HG03558 (cell line): ENCODE results near the gene RIBC2.
"Not testable (repeated sequence)": the region's sequence is repeated elsewhere in the genome, so short reads cannot be mapped to it uniquely, and the experiment has no call there.

ENCODE experiments used
- ATAC-seq: cut with Tn5 transposase; IDR thresholded peaks from one replicate; pipeline ENCODE4 v1.9.1; 2021; ENCODE audit warnings: moderate number of reproducible peaks; ENCODE audit not compliant: unreplicated experiment; ENCODE audit errors: extremely low read depth

The RIBC2 gene

DNA sequence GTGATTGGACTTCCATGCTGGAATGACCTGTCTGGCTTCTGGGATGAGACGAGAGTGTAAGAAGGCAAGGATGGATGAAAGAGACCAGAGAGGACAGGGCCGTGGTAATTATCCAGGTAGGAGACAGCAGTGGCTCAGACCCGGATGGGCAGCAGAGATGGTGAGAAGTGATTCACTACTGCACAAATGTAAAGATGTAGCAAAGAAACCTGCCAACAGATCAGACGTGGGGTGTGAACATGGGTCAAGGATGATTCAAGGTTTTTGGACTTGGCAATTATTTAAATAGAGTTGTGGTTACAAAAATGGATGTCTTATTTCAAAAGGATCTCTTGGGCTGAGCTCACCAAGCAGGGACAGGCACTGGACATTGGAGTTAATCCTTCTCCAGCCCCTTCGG lies 32.7 kb downstream of the RIBC2 start:
- ATAC-seq: no peak

GRCh38 chr22:45447596-45447995 lies 34.1 kb downstream of the RIBC2 start:
- ATAC-seq: not testable (repeated sequence)

DNA sequence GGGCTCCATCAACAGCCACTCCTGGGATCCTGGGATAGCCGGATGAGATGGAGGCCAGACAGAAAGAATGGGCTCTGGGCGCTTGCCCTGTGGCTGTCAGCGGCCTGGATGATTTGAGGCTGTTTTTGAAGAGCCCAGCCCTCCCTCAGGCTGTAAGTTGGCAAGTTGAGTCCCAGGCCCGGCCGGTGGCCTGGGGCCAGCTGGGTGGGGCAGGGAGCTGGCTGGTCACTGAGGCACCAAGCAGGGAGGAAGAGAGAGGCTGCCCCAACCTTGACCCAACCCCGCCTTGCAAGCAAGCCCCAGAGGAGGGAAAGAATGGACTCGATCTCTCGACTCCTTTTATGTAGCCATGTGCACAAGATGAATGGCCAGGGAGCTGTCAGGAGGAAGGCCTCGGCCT lies 34.9 kb downstream of the RIBC2 start:
- no peak for ATAC-seq

DNA sequence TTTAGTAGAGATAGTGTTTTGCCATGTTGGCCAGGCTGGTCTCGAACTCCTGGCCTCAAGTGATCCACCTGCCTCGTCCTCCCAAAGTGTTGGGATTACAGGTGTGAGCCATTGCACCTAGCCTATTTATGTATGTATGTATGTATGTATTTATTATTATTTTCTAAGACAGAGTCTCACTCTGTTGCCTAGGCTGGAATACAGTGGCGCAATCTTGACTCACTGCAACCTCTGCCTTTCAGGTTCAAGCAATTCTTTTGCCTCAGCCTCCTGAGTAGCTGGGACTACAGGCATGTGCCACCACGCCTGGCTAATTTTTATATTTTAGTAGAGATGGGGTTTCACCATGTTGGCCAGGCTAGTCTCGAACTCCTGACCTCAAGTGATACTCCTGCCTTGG lies 35.9 kb downstream of the RIBC2 start:
- not testable (repeated sequence) for ATAC-seq

DNA sequence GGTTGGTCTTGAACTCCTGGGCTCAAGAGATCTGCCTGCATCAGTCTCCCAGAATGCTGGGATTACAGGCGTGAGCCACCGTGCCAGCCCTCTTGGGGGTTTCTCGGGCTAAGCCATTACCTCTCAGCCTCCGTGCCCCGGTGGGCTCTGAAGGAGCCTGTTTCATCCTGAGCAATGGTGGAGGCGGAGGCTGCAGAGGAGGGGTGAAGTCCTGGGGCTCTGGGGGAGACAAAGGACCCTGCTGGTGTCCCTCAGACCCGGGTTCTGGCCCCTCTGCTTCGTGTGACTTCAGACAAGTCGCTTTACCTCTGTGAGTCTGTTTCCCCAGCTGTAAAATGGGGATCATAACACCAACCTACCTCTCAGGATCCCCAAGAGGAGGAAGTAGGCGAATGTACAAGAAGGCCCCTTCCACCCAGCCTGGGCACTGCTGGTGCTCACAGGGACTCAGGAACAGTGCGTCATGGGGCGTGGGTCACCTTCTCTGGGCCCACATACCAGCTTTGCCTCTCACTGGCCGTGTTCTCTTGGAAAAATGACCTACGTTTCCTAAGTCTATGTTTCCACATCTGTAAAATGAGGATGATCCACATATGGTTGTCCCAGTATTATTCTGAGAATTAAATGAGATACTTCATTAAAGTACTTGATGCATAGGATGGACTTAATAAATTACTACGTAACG lies 36.8 kb downstream of the RIBC2 start:
- no peak for ATAC-seq

DNA sequence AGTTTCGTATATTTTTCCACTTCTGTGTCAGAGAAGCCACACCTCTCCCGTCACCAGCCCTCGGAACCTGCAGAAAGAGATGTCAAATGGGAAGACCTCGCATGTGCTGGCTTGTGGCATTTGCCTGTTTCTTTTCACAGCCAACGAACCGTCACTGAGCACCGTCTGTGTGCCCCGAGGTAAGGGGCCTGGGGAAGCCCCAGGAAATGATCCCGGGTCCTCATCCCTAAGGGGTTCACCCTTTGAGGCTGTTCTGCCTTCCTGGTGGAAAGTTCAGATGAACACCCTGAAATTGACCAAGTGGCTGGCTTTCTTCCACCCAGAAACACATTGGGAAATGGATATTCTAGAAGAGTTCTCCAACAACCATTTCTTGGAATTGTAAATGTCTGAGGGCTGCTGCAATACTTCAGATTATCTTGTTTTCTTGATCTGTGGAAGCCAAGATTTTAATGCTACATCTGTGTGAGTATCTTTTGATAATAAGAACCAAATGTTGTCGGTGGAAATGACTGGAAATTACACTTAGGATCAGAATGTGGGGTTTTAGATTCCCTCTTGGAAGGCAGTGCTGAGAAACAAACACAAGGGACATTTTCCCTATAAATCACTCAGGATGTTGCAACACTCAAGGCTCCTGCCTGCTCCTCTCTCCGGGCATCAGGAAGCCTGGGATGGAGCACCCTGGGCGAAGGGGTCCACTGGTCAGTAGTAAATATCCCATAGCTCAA lies 37.6 kb downstream of the RIBC2 start:
- no peak for ATAC-seq

GRCh38 chr22:45451972-45452371 lies 38.5 kb downstream of the RIBC2 start:
- no peak for ATAC-seq

DNA sequence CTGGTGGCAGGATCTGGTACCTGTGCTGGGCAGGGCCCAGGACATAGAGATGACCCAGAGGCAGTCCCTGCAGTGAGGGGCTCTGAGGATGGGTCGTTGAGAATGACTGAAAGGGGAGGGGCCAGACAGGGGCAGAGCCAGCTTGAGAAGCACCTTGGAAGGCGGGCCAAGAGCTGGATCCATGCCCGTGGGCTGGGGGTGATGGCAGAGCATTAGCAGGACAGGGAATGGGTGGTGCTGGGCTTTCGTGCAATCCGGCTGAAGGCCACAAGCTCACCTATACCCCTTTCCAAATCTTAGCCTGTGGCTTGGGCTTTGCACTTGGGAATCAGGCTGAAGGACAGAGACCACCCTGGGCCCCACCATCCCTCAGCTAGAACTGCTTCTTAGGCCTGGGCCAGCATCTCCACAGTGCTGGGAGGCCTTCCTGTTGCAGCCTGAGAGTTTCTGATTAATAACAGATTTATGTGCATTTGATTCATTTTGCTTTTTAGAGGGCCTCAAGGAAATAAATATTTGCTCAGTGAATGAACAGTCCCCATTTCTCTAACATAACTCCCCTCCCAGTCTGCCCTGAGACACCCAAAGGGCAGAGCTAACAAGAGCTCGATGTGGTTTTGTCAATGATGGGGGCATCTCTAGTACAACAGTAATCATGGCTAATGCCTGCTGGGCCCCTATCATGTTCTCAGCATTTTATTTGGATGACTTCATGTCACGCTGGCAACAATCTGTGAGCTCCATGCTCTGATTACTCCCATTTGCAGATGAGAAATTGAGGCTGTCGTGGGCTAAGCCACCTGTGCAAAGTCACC lies 39.3 kb downstream of the RIBC2 start:
- ATAC-seq: no peak

DNA sequence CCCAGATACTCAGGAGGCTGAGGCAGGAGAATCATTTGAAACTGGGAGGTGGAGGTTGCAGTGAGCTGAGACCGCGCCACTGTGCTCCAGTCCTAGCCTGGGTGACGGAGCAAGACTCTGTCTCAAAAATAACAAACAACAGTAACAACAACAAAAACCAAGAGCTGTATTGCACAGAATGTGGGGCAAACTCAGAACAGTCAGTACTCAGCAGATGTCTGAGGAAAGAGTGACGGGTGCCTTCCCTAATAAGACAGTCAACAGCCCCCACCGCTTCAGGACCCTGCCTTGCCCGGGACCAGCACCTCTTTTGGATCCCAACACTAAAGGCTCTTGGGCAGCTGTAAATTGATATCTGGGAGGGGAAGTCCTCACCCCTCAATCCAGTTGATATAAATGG lies 40.3 kb downstream of the RIBC2 start:
- no peak for ATAC-seq

DNA sequence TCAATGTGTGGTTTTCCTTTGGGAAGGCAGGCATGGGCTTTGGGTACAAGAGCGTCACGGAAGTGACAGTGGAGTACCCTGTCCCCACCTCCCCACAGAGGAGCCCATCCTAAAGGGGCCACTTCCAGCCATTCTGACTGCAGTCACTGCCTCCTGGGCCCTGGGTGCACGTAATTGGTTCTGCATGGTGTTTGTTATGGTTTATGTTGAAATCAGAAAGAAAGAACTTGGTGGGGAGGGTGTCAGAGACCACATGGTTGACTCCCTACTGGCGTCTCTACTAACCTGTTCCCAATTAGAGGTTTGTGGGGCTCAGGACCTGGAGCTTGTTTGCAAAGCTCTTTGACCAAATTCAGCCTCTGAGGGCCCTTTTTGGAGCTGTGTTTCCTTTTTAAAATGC lies 40.8 kb downstream of the RIBC2 start:
- ATAC-seq: no peak

DNA sequence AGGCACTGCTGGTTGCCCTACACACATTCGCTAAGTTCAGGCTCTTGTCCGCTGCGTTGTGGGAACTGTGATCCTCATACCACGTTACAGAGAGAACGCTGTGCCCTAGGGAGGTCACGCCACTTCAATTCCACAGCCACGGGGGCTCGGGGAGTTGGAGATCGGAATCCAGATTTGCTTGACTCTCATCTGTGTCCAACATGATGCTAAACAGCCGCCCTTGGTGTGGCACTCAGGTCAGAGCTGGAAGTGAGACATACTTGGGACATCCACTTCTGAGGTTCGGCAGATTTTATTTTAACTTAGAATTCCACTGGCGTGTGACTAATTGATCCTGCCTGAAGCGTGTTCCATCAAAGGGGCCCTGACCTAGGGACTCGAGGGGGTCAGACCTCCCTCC lies 41.7 kb downstream of the RIBC2 start:
- no peak for ATAC-seq

DNA sequence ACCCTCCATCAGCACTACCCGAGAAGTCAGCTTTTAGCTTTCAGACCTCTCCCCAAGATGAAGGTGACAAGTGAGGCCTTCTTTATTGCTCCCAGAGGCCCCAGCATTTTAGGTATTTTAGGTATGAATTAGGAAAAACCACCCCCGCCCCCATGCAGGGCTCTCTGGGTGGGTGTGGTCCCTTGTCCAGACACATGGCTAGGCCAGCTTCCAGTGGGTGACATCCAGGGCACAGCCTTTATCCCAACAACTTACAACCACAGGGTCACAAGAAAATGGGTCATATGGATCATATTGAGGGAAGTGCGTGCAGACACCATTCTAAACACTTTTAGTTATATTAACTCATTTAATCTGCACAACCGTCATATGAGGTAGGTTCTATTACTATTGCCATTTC lies 42.1 kb downstream of the RIBC2 start:
- no peak for ATAC-seq

- ATAC-seq: no peak
These were observed 43.3 kb downstream of the RIBC2 start for GRCh38 chr22:45456811-45457210.

GRCh38 chr22:45458532-45458931 lies 45.0 kb downstream of the RIBC2 start:
- ATAC-seq: no peak

- no peak for ATAC-seq
These were observed 45.7 kb downstream of the RIBC2 start for GRCh38 chr22:45459235-45459634.

GRCh38 chr22:45460288-45461109 lies 47.0 kb downstream of the RIBC2 start:
- ATAC-seq: no peak

DNA sequence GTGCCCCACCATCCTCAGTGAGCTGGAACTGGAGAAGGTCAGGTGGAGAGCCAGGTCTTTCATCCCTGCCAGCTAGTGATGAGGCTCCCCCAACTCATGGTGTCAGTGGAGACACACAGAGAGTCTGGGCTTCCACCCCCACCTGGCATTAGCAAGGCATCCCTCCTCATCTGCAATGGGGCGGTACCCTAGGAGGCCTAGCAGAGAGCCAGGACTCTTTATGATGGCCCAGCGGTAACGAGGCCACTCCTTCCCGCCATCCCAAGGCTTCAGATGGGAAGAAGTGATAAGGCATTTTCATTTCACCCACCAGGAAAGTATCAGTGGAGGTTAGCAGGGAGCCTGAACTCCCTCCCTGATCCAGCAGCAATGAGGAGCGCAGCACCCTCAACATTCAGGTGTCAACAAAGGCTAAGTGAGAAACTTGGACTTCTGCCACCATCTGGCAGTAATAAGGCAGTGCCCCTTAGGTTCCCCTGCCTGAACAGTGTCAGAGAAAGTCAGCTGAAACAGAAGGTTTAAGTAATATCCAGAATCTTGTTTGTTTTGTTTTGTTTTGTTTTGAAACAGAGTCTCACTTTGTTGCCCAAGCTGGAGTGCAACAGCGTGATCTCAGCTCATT lies 48.7 kb downstream of the RIBC2 start:
- ATAC-seq: no peak

DNA sequence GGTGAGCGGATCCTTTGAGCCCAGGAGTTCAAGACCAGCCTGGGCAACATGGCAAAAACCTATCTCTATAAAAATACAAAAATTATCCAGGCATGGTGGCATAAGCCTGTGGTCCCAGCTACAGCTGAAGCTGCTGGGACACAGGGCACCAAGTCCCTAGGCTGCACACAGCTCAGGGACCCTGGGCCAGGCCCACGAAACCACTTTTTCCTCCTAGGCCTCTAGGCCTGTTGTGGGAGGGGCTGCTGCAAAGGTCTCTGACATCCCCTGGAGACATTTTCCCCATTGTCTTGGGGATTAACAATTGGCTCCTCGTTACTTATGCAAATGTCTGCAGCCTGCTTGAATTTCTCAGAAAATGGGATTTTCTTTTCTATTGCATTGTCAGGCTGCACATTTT lies 50.2 kb downstream of the RIBC2 start:
- not testable (repeated sequence) for ATAC-seq

- ATAC-seq: no peak
These were observed 52.1 kb downstream of the RIBC2 start for GRCh38 chr22:45465633-45466032.

DNA sequence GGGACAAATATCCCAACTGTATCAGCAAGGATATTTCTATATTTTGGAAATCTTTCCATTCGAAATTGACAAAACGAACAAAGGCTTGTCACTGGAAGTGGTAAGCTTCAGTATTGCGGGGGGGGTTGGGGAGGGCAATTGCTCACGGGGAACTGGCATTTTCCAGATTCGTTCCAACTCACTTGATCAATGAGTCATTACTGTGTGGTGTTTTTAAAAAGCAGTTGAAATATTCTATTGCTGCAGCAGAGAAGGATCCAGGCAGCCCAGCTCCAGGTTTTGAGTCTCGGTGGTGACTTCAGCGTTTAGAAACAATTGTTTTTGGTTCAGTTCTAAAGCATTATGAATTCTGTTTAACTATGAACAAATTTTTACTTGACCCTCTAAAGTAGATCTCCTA lies 55.4 kb downstream of the RIBC2 start:
- no peak for ATAC-seq
